Measurements from ENCODE around the gene SYT2. TPM values are rescaled to one million over a fixed set of nuclear protein-coding genes. Genes with fewer than 3 reads are reported as not detected.

SYT2 gene
- total and polyA plus RNA-seq, 12 donors = under 0.01 to 0.07 (median 0.02) TPM; not detected in 9

DNA sequence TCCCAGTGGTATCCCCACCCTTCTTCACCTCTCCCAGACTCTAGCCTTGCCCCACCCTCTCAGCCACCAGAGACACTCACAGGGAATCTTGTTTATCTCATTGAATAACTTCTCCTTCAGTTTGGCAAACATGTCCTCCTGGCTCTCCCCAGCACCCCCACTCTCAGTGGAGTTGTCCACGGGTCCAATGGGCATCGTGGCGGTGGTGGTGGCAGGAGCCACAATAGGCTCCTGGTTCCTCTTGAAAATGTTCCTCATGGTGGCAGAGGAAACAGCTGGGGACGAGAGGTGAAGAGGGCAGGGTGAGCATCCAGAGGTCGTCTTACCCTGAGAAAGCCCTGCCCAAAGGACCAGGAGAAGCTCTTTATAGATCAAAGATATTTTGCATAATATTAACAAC is 104.7 kb downstream of the SYT2 start:
- no peak for DNase-seq
- ATAC-seq = no peak
- intact Hi-C loops (cut with DNase I) = loop anchor here in 2 of 10 donors (10.0 kb wide), 2 partner anchors 111 to 141 kb away; no protein-coding TSS in a partner anchor
- no peaks in the 10 kb centered on the region for H3K4me1 ChIP-seq
- WGBS, 2 donors = 85 to 90% methylated on average over 5 of the region's 5 CpGs
- TF ChIP-seq, protein P1, sequence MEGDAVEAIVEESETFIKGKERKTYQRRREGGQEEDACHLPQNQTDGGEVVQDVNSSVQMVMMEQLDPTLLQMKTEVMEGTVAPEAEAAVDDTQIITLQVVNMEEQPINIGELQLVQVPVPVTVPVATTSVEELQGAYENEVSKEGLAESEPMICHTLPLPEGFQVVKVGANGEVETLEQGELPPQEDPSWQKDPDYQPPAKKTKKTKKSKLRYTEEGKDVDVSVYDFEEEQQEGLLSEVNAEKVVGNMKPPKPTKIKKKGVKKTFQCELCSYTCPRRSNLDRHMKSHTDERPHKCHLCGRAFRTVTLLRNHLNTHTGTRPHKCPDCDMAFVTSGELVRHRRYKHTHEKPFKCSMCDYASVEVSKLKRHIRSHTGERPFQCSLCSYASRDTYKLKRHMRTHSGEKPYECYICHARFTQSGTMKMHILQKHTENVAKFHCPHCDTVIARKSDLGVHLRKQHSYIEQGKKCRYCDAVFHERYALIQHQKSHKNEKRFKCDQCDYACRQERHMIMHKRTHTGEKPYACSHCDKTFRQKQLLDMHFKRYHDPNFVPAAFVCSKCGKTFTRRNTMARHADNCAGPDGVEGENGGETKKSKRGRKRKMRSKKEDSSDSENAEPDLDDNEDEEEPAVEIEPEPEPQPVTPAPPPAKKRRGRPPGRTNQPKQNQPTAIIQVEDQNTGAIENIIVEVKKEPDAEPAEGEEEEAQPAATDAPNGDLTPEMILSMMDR (IDR thresholded peaks at IDR 0.05) = no peak
- H3K36me3 ChIP-seq = peaks cover 0 to 55% (median 5%) of the 10 kb centered on the region in 9 donors
- H3K9me3 ChIP-seq = peaks cover 0 to 4% (median 0%) of the 10 kb centered on the region in 11 donors
- H3K27me3 ChIP-seq = peaks cover 0 to 74% (median 0%) of the 10 kb centered on the region in 7 donors
- H3K4me3 ChIP-seq = no peak overlapping the region
- no peak overlapping the region for H3K27ac ChIP-seq

DNA sequence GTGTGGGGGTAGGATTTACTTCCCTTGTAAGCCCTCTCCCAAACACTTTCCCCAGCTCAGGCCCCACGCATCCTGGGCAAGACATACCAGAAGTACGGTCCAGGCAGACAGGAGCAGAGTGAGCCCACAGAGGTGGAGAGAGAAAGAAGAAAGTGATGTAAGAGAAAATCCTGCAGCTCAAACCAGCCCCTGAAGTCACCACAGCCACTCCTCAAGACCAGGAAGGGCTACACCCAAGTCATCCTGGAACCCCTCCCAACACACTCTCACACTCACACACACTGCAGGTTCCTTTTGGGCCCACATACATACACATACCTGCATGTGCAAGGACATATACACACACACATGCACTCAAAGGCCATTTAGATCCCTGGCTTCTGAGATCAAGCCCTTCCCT is 106.8 kb downstream of the SYT2 start:
- intact Hi-C loops (cut with DNase I) = loop anchor here in 2 of 10 donors (10.0 kb wide), 2 partner anchors 109 to 139 kb away; no protein-coding TSS in a partner anchor

DNA sequence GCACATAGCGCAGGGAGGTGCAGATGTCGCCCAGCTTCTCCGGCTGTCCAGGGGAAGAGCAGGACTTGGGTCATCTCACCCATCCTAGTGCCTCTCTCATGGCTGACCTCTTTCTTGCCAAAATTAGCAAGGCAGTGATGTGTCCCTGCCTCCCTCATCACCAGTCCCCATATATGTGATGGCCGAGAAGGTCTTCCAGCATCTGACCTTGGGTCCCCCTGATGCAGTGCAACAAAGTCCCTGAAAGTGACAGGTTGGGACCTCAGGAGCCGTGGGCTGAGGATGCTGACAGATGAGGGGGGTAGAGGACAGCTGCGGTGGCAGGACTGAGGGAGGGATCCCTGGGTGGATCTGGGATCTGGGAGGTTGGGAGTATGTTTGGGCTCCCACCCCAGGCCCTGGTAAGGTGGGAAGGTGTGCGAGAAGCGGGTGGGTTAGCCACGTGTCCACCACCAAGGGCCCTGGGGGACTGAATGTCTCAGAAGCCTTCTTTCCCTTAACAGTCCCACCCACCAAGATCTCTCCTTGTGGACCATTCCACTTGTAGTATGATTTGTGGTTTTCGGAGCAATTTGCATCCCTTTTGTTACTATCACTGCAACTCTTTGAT is 109.7 kb downstream of the SYT2 start:
- peaks cover 0 to 59% (median 6%) of the 10 kb centered on the region in 9 donors for H3K36me3 ChIP-seq
- TF ChIP-seq, protein P1 (IDR thresholded peaks at IDR 0.05) = peak in 2 of 9 donors; percentile 10 to 21
- no peak for DNase-seq
- no peak for ATAC-seq
- intact Hi-C loops (cut with DNase I) = loop anchor here in 2 of 10 donors (10.0 kb wide), 2 partner anchors 106 to 136 kb away; no protein-coding TSS in a partner anchor
- WGBS, 2 donors = 88 to 90% methylated on average over 10 of the region's 10 CpGs
- H3K9me3 ChIP-seq = no peaks in the 10 kb centered on the region
- peaks cover 0 to 9% (median 6%) of the 10 kb centered on the region in 9 donors for H3K4me1 ChIP-seq
- no peak overlapping the region for H3K4me3 ChIP-seq
- no peak overlapping the region for H3K27ac ChIP-seq
- peaks cover 0 to 79% (median 0%) of the 10 kb centered on the region in 7 donors for H3K27me3 ChIP-seq

More for the DNA sequence above, 106.8 kb downstream of the SYT2 start:
- ATAC-seq = peak in 1 of 8 donors; percentile 7
- DNase-seq = no peak
- H3K27ac ChIP-seq = no peak overlapping the region
- peaks cover 0 to 90% (median 0%) of the 10 kb centered on the region in 7 donors for H3K27me3 ChIP-seq
- H3K4me3 ChIP-seq = no peak overlapping the region
- TF ChIP-seq, protein P1 (IDR thresholded peaks at IDR 0.05) = no peak
- H3K4me1 ChIP-seq = peaks cover 0 to 9% (median 6%) of the 10 kb centered on the region in 9 donors
- no peaks in the 10 kb centered on the region for H3K9me3 ChIP-seq
- peaks cover 0 to 67% (median 10%) of the 10 kb centered on the region in 9 donors for H3K36me3 ChIP-seq
- 75 to 90% methylated on average over 2 of the region's 2 CpGs for WGBS, 2 donors

DNA sequence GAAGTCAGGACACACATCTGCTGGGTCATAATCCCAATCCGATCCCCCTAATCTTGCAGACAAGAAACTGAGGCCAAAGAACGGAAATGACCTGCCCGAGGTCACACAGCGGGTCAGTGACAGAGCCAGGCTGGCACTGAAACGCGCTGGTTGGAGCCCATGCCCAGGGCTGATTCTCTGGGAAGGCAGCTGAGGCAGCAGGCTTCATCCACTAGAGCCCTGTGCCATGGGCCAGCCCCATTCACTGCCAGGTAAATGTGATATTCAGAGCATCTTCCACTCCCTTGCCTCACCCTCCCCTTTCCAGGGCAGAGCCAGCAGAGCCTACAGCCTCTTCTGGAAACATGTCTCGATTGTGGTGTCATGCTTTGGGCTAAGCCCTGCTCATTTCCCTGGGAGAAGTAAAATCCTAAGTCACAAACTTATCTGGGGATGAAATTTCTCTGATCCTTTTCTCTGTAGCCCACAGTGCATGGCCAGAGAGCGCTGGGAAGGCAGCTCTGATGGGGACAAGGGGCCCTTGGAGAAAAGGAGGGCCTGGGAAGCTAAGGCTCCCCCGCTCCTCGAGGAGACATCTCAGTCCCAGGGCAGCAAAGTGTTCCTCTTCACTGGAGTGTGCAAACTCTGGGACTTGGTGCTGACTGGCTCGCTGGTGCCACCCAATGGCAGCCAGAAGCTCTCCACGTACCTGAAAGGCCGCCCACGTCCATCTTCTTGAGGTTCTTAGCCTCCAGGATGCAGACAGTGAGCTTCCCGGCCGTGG is 110.4 kb downstream of the SYT2 start:
- DNase-seq = peak; percentile 51 to 57
- H3K9me3 ChIP-seq = no peaks in the 10 kb centered on the region
- intact Hi-C loops (cut with DNase I) = loop anchor here in 8 of 10 donors (10.0 kb wide), 3 partner anchors 95 to 135 kb away; no protein-coding TSS in a partner anchor
- H3K27me3 ChIP-seq = peaks cover 0 to 80% (median 0%) of the 10 kb centered on the region in 7 donors
- H3K4me1 ChIP-seq = peaks cover 0 to 9% (median 6%) of the 10 kb centered on the region in 9 donors
- peak; percentile 73 to 91 (median 82) for ATAC-seq
- TF ChIP-seq, protein P1 (IDR thresholded peaks at IDR 0.05) = peak; percentile 47 to 82 (median 75)
- peak overlapping the region in 4 of 10 donors; percentile 6 to 53 (median 27) for H3K27ac ChIP-seq
- peaks cover 0 to 52% (median 6%) of the 10 kb centered on the region in 9 donors for H3K36me3 ChIP-seq
- H3K4me3 ChIP-seq = no peak overlapping the region
- WGBS, 2 donors = 50 to 57% methylated on average over 16 of the region's 16 CpGs
